Measurements from ENCODE around the gene C1QTNF5. TPM values are rescaled to one million over a fixed set of nuclear protein-coding genes. Genes with fewer than 3 reads are reported as not detected.

C1QTNF5 gene
- total and polyA plus RNA-seq, 2 of the 8 experiments (the other 6 are each of a cell fraction or from before 2014, with no cell fraction given) = 2.2 to 2.7 TPM

DNA sequence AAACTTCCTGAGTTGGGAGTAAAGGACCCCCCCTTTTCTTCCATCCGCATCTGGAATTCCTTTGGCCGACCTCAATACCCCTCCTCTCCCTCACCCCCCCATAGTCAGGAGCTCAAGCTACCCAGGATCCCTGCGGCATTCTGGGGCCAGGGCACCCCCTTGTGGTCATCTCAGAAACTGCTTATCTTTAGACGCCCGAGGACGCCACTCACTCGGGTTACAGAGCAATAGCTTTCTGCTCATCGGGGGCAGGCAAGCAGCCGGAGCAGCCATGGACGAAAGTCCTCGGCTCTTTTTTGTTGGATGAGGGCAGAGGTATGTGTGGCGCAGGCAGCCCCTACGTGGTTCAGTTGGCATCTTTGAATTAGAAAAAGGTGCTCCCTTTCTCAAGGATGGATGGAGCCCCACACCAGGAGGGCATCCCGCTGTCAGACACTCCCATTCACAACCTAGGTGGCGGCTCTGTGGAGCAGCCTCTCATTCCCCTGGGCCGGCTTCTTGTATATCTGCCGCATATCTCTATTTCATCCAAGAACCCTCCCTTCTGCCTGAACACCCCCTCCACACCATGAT, 2.3 kb downstream of the C1QTNF5 start:
- peak overlapping the region; percentile 88 for H3K18ac ChIP-seq (ENCODE audit: extremely low read depth, low read length)
- no peak overlapping the region for H3K4ac ChIP-seq (replicated peaks; ENCODE audit: insufficient read length, low read depth, low read length)
- peaks cover 20% of the 10 kb centered on the region; the same call in 1 of the 2 replicates for H3K23me2 ChIP-seq (ENCODE audit: low read depth, low read length)
- H3K23ac ChIP-seq (ENCODE audit: insufficient read length) = no peak overlapping the region
- H2BK5ac ChIP-seq (ENCODE audit: low read depth, low read length) = peak overlapping the region; percentile 76; the same call in 1 of the 2 replicates
- H3K4me3 ChIP-seq (ENCODE audit: extremely low read depth in 1 of 4, insufficient read depth in 2 of 4, low read depth in 3 of 4, low read length in 4 of 4) = peak overlapping the region; percentile 8 to 69 (median 38); a peak in 6 of 8 replicates
- H3K9me3 ChIP-seq (ENCODE audit: insufficient read depth in 2 of 2, low read depth in 1 of 2, low read length in 1 of 2) = no peaks in the 10 kb centered on the region
- peak; percentile 28 for FAIRE-seq
- H3K14ac ChIP-seq (ENCODE audit: insufficient read length) = no peak overlapping the region
- H3K27me3 ChIP-seq (replicated peaks in 1 of 4; ENCODE audit: control insufficient read depth in 3 of 4, extremely low read depth in 1 of 4, insufficient read depth in 3 of 4, low read length in 3 of 4) = peaks cover 12 to 42% (median 33%) of the 10 kb centered on the region in 4 experiments
- peaks cover 5 to 38% (median 28%) of the 10 kb centered on the region in 4 experiments for H3K4me1 ChIP-seq (replicated peaks in 1 of 4; ENCODE audit: control insufficient read depth in 3 of 4, insufficient read depth in 4 of 4, low read length in 3 of 4)
- ChIA-PET CTCF (ENCODE audit: partially characterized antibody) (interaction anchor here (0.6 to 20.0 kb wide), 33 partner anchors 12 to 751 kb away, joined by 3 to 463 read pairs (median 4); partner anchors contain the start of genes CBL, MCAM, NLRX1 and USP2), POLR2A (ENCODE audit: partially characterized antibody) (interaction anchor here (0.9 to 3.4 kb wide), 17 partner anchors 10 to 254 kb away, joined by 3 to 29 read pairs (median 5); partner anchors contain the start of genes DPAGT1, HMBS and MCAM)
- H3K56ac ChIP-seq (replicated peaks; ENCODE audit: insufficient read length, low read depth, low read length) = no peak overlapping the region
- H2AFZ ChIP-seq (ENCODE audit: low read length) = no peak overlapping the region
- no peak overlapping the region for H4K91ac ChIP-seq (replicated peaks; ENCODE audit: insufficient read length, low read length)
- peak overlapping the region; percentile 56 to 76 for H3K4me2 ChIP-seq (ENCODE audit: insufficient read depth in 1 of 2, low read depth in 2 of 2, low read length in 2 of 2)
- H4K20me1 ChIP-seq (replicated peaks in 1 of 2; ENCODE audit: control insufficient read depth in 1 of 2, insufficient read depth in 2 of 2, low read length in 2 of 2) = peaks cover 3 to 16% of the 10 kb centered on the region in 2 experiments
- peaks cover 12% of the 10 kb centered on the region for H3K79me1 ChIP-seq (ENCODE audit: low read depth, low read length)
- peak overlapping the region; percentile 70 for H4K5ac ChIP-seq (ENCODE audit: insufficient read length, low read depth, low read length)
- DNase-seq (ENCODE audit: low read depth in 1 of 2, low spot score in 2 of 2) = peak in 1 of 2 experiments; percentile 92
- WGBS, 2 experiments (ENCODE audit: extremely low coverage in 1 of 2, insufficient coverage in 1 of 2, insufficient read length in 1 of 2, insufficient replicate concordance in 2 of 2, low coverage in 1 of 2, low lambda C conversion rate in 2 of 2, missing lambda C conversion rate in 1 of 2) = 9% methylated on average over 17 of the region's 17 CpGs; no CpG with 5 or more reads in 1 of the 2 experiments
- peak overlapping the region; percentile 72 for H2BK120ac ChIP-seq (replicated peaks; ENCODE audit: low read depth, low read length)
- no peak overlapping the region for H2AK5ac ChIP-seq (ENCODE audit: low read depth, low read length)
- H3K27ac ChIP-seq (ENCODE audit: low read depth, low read length) = peak overlapping the region; percentile 2; the same call in 1 of the 2 replicates
- no peak overlapping the region for H2BK20ac ChIP-seq (ENCODE audit: low read length)
- no peak overlapping the region for H2BK12ac ChIP-seq (ENCODE audit: low read depth, low read length)
- H3K79me2 ChIP-seq (ENCODE audit: control insufficient read depth in 1 of 2, insufficient read depth in 2 of 2, low read length in 2 of 2) = peaks cover 5 to 26% of the 10 kb centered on the region in 2 experiments; a peak in 3 of 4 replicates
- H4K8ac ChIP-seq (ENCODE audit: extremely low read depth, insufficient read depth, low read length) = no peak overlapping the region
- no peak overlapping the region for H3K9ac ChIP-seq (replicated peaks in 1 of 4; ENCODE audit: extremely low read depth in 1 of 4, low read depth in 3 of 4, low read length in 3 of 4)
- H2BK15ac ChIP-seq (ENCODE audit: low read length) = no peak overlapping the region; the same call in 1 of the 2 replicates
- H3K36me3 ChIP-seq (ENCODE audit: control insufficient read depth in 2 of 4, insufficient read depth in 4 of 4, low read length in 3 of 4) = peaks cover 0 to 6% (median 2%) of the 10 kb centered on the region in 4 experiments; a peak in 1 of 8 replicates
- TF ChIP-seq BACH1 (IDR thresholded peaks at IDR 0.05; ENCODE audit: low read length) = no peak
- TF ChIP-seq RFX5 (IDR thresholded peaks at IDR 0.05; ENCODE audit: borderline replicate concordance, low read depth, low read length) = no peak
- TF ChIP-seq KDM4A (IDR thresholded peaks at IDR 0.05; ENCODE audit: low read depth, low read length, severe bottlenecking) = peak; percentile 21
- TF ChIP-seq JUN (IDR thresholded peaks at IDR 0.05; ENCODE audit: low read depth, low read length) = no peak
- TF ChIP-seq RAD21 (IDR thresholded peaks at IDR 0.05 in 1 of 2, conservative IDR thresholded peaks at IDR 0.05 in 1 of 2; ENCODE audit: low read depth in 2 of 2, low read length in 2 of 2) = peak; percentile 68 to 77
- TF ChIP-seq SUZ12 (IDR thresholded peaks at IDR 0.05; ENCODE audit: low read length) = no peak
- no peak; the same call in 1 of the 2 replicates for TF ChIP-seq RBBP5 (IDR thresholded peaks at IDR 0.05; ENCODE audit: borderline replicate concordance, low read depth, low read length)
- TF ChIP-seq EP300 (IDR thresholded peaks at IDR 0.05; ENCODE audit: borderline replicate concordance in 1 of 2, low read depth in 2 of 2, low read length in 2 of 2) = peak in 1 of 2 experiments; percentile 62; a peak in 1 of 3 replicates
- TF ChIP-seq, protein P1, sequence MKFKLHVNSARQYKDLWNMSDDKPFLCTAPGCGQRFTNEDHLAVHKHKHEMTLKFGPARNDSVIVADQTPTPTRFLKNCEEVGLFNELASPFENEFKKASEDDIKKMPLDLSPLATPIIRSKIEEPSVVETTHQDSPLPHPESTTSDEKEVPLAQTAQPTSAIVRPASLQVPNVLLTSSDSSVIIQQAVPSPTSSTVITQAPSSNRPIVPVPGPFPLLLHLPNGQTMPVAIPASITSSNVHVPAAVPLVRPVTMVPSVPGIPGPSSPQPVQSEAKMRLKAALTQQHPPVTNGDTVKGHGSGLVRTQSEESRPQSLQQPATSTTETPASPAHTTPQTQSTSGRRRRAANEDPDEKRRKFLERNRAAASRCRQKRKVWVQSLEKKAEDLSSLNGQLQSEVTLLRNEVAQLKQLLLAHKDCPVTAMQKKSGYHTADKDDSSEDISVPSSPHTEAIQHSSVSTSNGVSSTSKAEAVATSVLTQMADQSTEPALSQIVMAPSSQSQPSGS (IDR thresholded peaks at IDR 0.05; ENCODE audit: low read length) = 0 out of 2 replicates have a peak, but pooled peaks have one; percentile 13

Measured in H1 (cell line).